Nephron (organoid): ENCODE data around the gene SP140.
"Not testable (repeated sequence)": the region's sequence is repeated elsewhere in the genome, so short reads cannot be mapped to it uniquely, and the experiment has no call there.

Source experiments
- H3K27ac Mint-ChIP-seq, 3 experiments: 2 replicates each; pipeline ENCODE4 v1.8.0; 2020; ENCODE audit warnings: mixed read lengths in 3 of 3, mild to moderate bottlenecking in 2 of 3, moderate library complexity in 1 of 3
- H3K27me3 Mint-ChIP-seq: 2 replicates; pipeline ENCODE4 v1.8.0; 2021; ENCODE audit warnings: low read depth, mild to moderate bottlenecking, moderate library complexity, mixed read lengths
- H3K36me3 Mint-ChIP-seq: 2 replicates; pipeline ENCODE4 v1.8.0; 2020; ENCODE audit warnings: low read depth, mixed read lengths
- H3K4me1 Mint-ChIP-seq: 2 replicates; pipeline ENCODE4 v1.8.0; 2020; ENCODE audit warnings: mixed read lengths
- H3K4me3 Mint-ChIP-seq, 3 experiments: 2 replicates each; pipeline ENCODE4 v1.8.0; 2020; ENCODE audit warnings: mild to moderate bottlenecking in 3 of 3, mixed read lengths in 3 of 3, moderate library complexity in 2 of 3
- H3K9me3 Mint-ChIP-seq: 2 replicates; pipeline ENCODE4 v1.8.0; 2020; ENCODE audit warnings: mixed read lengths
- CTCF ChIP-seq, 3 experiments: fragments of 200-600 bp; sonication (generic); IDR thresholded peaks; one replicate each; pipeline ENCODE4 v1.5.0; 2021; ENCODE audit warnings: antibody characterized with exemption in 3 of 3; ENCODE audit not compliant: unreplicated experiment in 3 of 3

Gene SP140

GRCh38 chr2:230262246-230262645 lies 36.7 kb downstream of the SP140 start:
- H3K9me3 Mint-ChIP-seq, result peaks cover 27% of the 10 kb centered on the region

GRCh38 chr2:230264945-230265344 lies 39.4 kb downstream of the SP140 start:
- not testable (repeated sequence) for H3K27me3 Mint-ChIP-seq, H3K27ac Mint-ChIP-seq, H3K4me3 Mint-ChIP-seq, H3K36me3 Mint-ChIP-seq
- peaks cover 18% of the 10 kb centered on the region for H3K4me1 Mint-ChIP-seq
- H3K9me3 Mint-ChIP-seq, result peaks cover 23% of the 10 kb centered on the region

More at GRCh38 chr2:230262246-230262645, 36.7 kb downstream of the SP140 start:
- peaks cover 4% of the 10 kb centered on the region for H3K27me3 Mint-ChIP-seq
- H3K36me3 Mint-ChIP-seq, result no peaks in the 10 kb centered on the region
- no peak overlapping the region for H3K4me3 Mint-ChIP-seq
- no peak overlapping the region for H3K27ac Mint-ChIP-seq
- H3K4me1 Mint-ChIP-seq, result peaks cover 8% of the 10 kb centered on the region
- no peak for TF ChIP-seq CTCF (IDR thresholded peaks at IDR 0.05; ENCODE audit: unreplicated experiment in 3 of 3)

GRCh38 chr2:230266638-230267037 lies 41.1 kb downstream of the SP140 start:
- H3K4me1 Mint-ChIP-seq, result peaks cover 18% of the 10 kb centered on the region
- peaks cover 4% of the 10 kb centered on the region for H3K27me3 Mint-ChIP-seq
- no peak overlapping the region for H3K4me3 Mint-ChIP-seq
- H3K9me3 Mint-ChIP-seq, result peaks cover 19% of the 10 kb centered on the region
- TF ChIP-seq CTCF (IDR thresholded peaks at IDR 0.05; ENCODE audit: unreplicated experiment in 3 of 3), result no peak
- no peak overlapping the region for H3K27ac Mint-ChIP-seq
- H3K36me3 Mint-ChIP-seq, result no peaks in the 10 kb centered on the region

- TF ChIP-seq CTCF (IDR thresholded peaks at IDR 0.05; ENCODE audit: unreplicated experiment in 3 of 3), result no peak
- Mint-ChIP-seq H3K9me3 (peaks cover 17% of the 10 kb centered on the region), H3K27me3 (peaks cover 4% of the 10 kb centered on the region), H3K4me3 (no peak overlapping the region), H3K27ac (no peak overlapping the region), H3K36me3 (no peaks in the 10 kb centered on the region), H3K4me1 (peaks cover 18% of the 10 kb centered on the region)
Observed at GRCh38 chr2:230267059-230267458, 41.5 kb downstream of the SP140 start.

GRCh38 chr2:230267556-230267955 lies 42.0 kb downstream of the SP140 start:
- peaks cover 18% of the 10 kb centered on the region for H3K4me1 Mint-ChIP-seq
- H3K36me3 Mint-ChIP-seq, result no peaks in the 10 kb centered on the region
- no peak for TF ChIP-seq CTCF (IDR thresholded peaks at IDR 0.05; ENCODE audit: unreplicated experiment in 3 of 3)
- H3K27ac Mint-ChIP-seq, result no peak overlapping the region
- H3K4me3 Mint-ChIP-seq, result no peak overlapping the region
- H3K9me3 Mint-ChIP-seq, result peaks cover 14% of the 10 kb centered on the region
- peaks cover 4% of the 10 kb centered on the region for H3K27me3 Mint-ChIP-seq

GRCh38 chr2:230268606-230269243 lies 43.2 kb downstream of the SP140 start:
- Mint-ChIP-seq H3K27ac (no peak overlapping the region), H3K36me3 (no peaks in the 10 kb centered on the region)

More at GRCh38 chr2:230268606-230269243, 43.2 kb downstream of the SP140 start:
- TF ChIP-seq CTCF (IDR thresholded peaks at IDR 0.05; ENCODE audit: unreplicated experiment in 3 of 3), result no peak
- peaks cover 10% of the 10 kb centered on the region for H3K9me3 Mint-ChIP-seq
- H3K4me3 Mint-ChIP-seq, result no peak overlapping the region
- H3K4me1 Mint-ChIP-seq, result peaks cover 18% of the 10 kb centered on the region
- peaks cover 4% of the 10 kb centered on the region for H3K27me3 Mint-ChIP-seq
